ENCODE data around the gene ASAP3. TPM values are rescaled to one million over a fixed set of nuclear protein-coding genes. Genes with fewer than 3 reads are reported as not detected.
A peak's percentile ranks its signal among the peaks of the same experiment; 100 is the strongest.

ASAP3 gene
- total and polyA plus RNA-seq, 9 of the 15 experiments (the other 6 are each of a cell fraction or from before 2014, with no cell fraction given), result 1.7 to 31.2 (median 17.4) TPM

- no peak for TF ChIP-seq MECOM (CRISPR knock-in tag; IDR thresholded peaks at IDR 0.05)
These were observed 30.5 kb downstream of the ASAP3 start (continued) for GRCh38 chr1:23453455-23454000.

DNA sequence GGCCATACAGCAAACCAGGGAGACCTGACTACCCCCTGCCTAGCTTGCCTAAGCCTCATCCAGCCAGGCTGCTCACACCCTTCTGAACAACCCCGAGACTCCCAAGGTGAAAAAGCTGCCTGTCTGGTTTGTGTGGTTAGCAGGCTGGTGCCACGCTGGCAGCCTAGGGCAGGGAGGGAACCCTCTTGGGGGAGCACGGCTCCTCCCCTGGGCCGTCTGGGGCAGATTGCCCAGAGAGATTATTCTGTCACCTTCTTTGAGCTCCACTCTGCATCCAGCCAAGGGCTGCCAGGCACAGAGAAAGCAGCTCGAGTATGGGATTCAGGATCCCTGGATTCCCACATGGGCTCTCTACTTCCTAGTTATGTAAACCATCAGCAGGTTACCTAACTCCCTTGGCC is 32.0 kb downstream of the ASAP3 start:
- intact Hi-C loops (cut with micrococcal nuclease) (no loop called here), in situ Hi-C loops (cut with MboI) (no loop called here)
- FAIRE-seq, result no peak
- no TSS peak for BruUV-seq (replicated peaks)
- H3K4me3 ChIP-seq, result no peak overlapping the region
- ATAC-seq, result peak; percentile 47
- no peaks in the 10 kb centered on the region for H3K27me3 ChIP-seq (ENCODE audit: control insufficient read depth in 2 of 2, insufficient read depth in 2 of 2, low read length in 2 of 2)
- H3K27ac ChIP-seq (ENCODE audit: extremely low read depth, low read depth, low read length), result no peak overlapping the region
- H3K4me1 ChIP-seq (replicated peaks in 1 of 2; ENCODE audit: control insufficient read depth in 2 of 2, insufficient read depth in 2 of 2, low read length in 2 of 2), result peaks cover 3 to 10% of the 10 kb centered on the region in 2 experiments; a peak in 4 of 5 replicates
- H3K79me2 ChIP-seq (ENCODE audit: control insufficient read depth, insufficient read depth, low read length), result no peaks in the 10 kb centered on the region
- H3K36me3 ChIP-seq (ENCODE audit: control insufficient read depth, insufficient read depth, low read length), result peaks cover 17% of the 10 kb centered on the region; the same call in 2 of the 3 replicates
- no peaks in the 10 kb centered on the region for H4K20me1 ChIP-seq (replicated peaks; ENCODE audit: control insufficient read depth, insufficient read depth, low read length)
- H3K9ac ChIP-seq (ENCODE audit: insufficient read depth in 1 of 2, low read depth in 2 of 2, low read length in 2 of 2), result peak overlapping the region in 1 of 2 experiments; percentile 82; a peak in 2 of 4 replicates
- WGBS (ENCODE audit: insufficient coverage, low coverage, missing lambda C conversion rate), result 23% methylated on average over 5 of the region's 5 CpGs
- POLR2A ChIA-PET, result interaction anchor here (0.6 to 1.8 kb wide), 7 partner anchors 9 to 107 kb away, joined by 3 to 7 read pairs (median 4); no protein-coding TSS in a partner anchor
- CTCF ChIA-PET (ENCODE audit: low intra/inter-chr PET ratio), result no interaction called here
- H3K9me1 ChIP-seq (ENCODE audit: control insufficient read depth, insufficient read depth, low read length), result no peaks in the 10 kb centered on the region
- no peak overlapping the region for H2AFZ ChIP-seq (ENCODE audit: low read depth, low read length)
- TF ChIP-seq NFYB (IDR thresholded peaks at IDR 0.05; ENCODE audit: extremely low read depth, insufficient read length) (no peak), NFIC (IDR thresholded peaks at IDR 0.05) (peak; percentile 77), IFI16 (CRISPR knock-in tag; IDR thresholded peaks at IDR 0.05) (no peak), PHF21A (IDR thresholded peaks at IDR 0.05; ENCODE audit: borderline replicate concordance, low read depth) (no peak), ETV5 (CRISPR knock-in tag; IDR thresholded peaks at IDR 0.05; ENCODE audit: low read depth) (no peak), PML (IDR thresholded peaks at IDR 0.05; ENCODE audit: low read length) (no peak), FOXM1 (IDR thresholded peaks at IDR 0.05; ENCODE audit: low read depth) (no peak), FOXM1 (CRISPR knock-in tag; IDR thresholded peaks at IDR 0.05; ENCODE audit: low read depth) (no peak), GATA2 (CRISPR knock-in tag; IDR thresholded peaks at IDR 0.05) (0 out of 2 replicates have a peak, but pooled peaks have one; percentile 29), ZNF274 (IDR thresholded peaks at IDR 0.05; ENCODE audit: borderline replicate concordance, low read depth, low read length) (no peak), YBX1 (IDR thresholded peaks at IDR 0.05) (no peak), ZBTB17 (CRISPR knock-in tag; IDR thresholded peaks at IDR 0.05) (no peak)
- H3K4me2 ChIP-seq (ENCODE audit: insufficient read depth, low read length), result no peak overlapping the region
- no peak for DNase-seq (ENCODE audit: extremely low read depth in 1 of 4, low spot score in 3 of 4)
- no peaks in the 10 kb centered on the region for H3K9me3 ChIP-seq (replicated peaks; ENCODE audit: control insufficient read depth, insufficient read depth, low read depth, low read length)
